TTC549 (cell line): Measurements from ENCODE around the gene C12orf43.

Source experiments
- FAIRE-seq: peaks from 2 replicates; lab custom pipeline; 2012; peaks lifted over from hg19 to GRCh38; lab: Jason Lieb, UNC

Gene C12orf43

GRCh38 chr12:120978296-120979219 is 37.7 kb downstream of the C12orf43 start, which contains the start of gene HNF1A:
Gene HNF1A (plus strand): TSS chr12:120978543. CDS start chr12:120978769, 226 bp downstream.
- FAIRE-seq, result no peak

- FAIRE-seq, result no peak
These were observed 38.6 kb downstream of the C12orf43 start for GRCh38 chr12:120977531-120978295.

GRCh38 chr12:120972870-120973543 is 43.3 kb downstream of the C12orf43 start:
- no peak for FAIRE-seq

- peak; percentile 92 for FAIRE-seq
These were observed 44.7 kb downstream of the C12orf43 start for GRCh38 chr12:120971299-120972180.

- no peak for FAIRE-seq
These were observed 46.0 kb downstream of the C12orf43 start for GRCh38 chr12:120970310-120970709.

- FAIRE-seq, result no peak
These were observed 50.7 kb downstream of the C12orf43 start for GRCh38 chr12:120965534-120966091.

- FAIRE-seq, result no peak
These were observed 52.0 kb downstream of the C12orf43 start for GRCh38 chr12:120964298-120964697.

- FAIRE-seq, result no peak
These were observed 53.7 kb downstream of the C12orf43 start for GRCh38 chr12:120962532-120963020.

GRCh38 chr12:120961604-120962531 is 54.4 kb downstream of the C12orf43 start:
- FAIRE-seq, result no peak

- no peak for FAIRE-seq
These were observed 55.6 kb downstream of the C12orf43 start for GRCh38 chr12:120960657-120961056.

GRCh38 chr12:120959111-120959878 is 57.0 kb downstream of the C12orf43 start:
- FAIRE-seq, result no peak

- no peak for FAIRE-seq
These were observed 59.5 kb downstream of the C12orf43 start for GRCh38 chr12:120956579-120957300.

- FAIRE-seq, result no peak
These were observed 61.1 kb downstream of the C12orf43 start for GRCh38 chr12:120955232-120955631.

GRCh38 chr12:120950807-120951206 is 65.5 kb downstream of the C12orf43 start:
- FAIRE-seq, result no peak
